Measurements from ENCODE around the gene PSMD5.

PSMD5 gene

GRCh38 chr9:120890320-120891244, 47.9 kb upstream of the PSMD5 start:
- Histone ChIP-seq H3K27ac (ENCODE audit: low read length) (peak overlapping the region; percentile 25; the same call in 1 of the 2 replicates), H3K79me2 (ENCODE audit: insufficient read depth, low read length) (no peaks in the 10 kb centered on the region), H3K4me2 (ENCODE audit: insufficient read depth, low read length) (no peak overlapping the region), H3K9me3 (ENCODE audit: insufficient read depth, low read length, severe bottlenecking) (no peaks in the 10 kb centered on the region), H4K20me1 (ENCODE audit: insufficient read depth, low read length) (no peaks in the 10 kb centered on the region), H3K4me3 (ENCODE audit: low read depth in 1 of 2, low read length in 2 of 2) (no peak overlapping the region), H3K27me3 (ENCODE audit: insufficient read depth, low read length, poor library complexity) (no peaks in the 10 kb centered on the region), H3K9ac (ENCODE audit: low read depth, low read length) (no peak overlapping the region), H3K36me3 (ENCODE audit: insufficient read depth, low read length) (no peaks in the 10 kb centered on the region), H3K4me1 (ENCODE audit: insufficient read depth, low read length) (peaks cover 39% of the 10 kb centered on the region), H2AFZ (ENCODE audit: low read depth, low read length) (no peak overlapping the region)
- DNase-seq (no peak), ATAC-seq (ENCODE audit: insufficient read depth, low read depth) (no peak)
- TF ChIP-seq EZH2 (IDR thresholded peaks at IDR 0.05; ENCODE audit: borderline replicate concordance, low read depth, low read length, severe bottlenecking) = no peak
- no peak for TF ChIP-seq CTCF (IDR thresholded peaks at IDR 0.05; ENCODE audit: borderline replicate concordance, extremely low read depth, low read length, poor library complexity, severe bottlenecking)

- Histone ChIP-seq H3K4me2 (ENCODE audit: insufficient read depth, low read length) (no peak overlapping the region), H3K36me3 (ENCODE audit: insufficient read depth, low read length) (no peaks in the 10 kb centered on the region), H3K4me3 (ENCODE audit: low read depth in 1 of 2, low read length in 2 of 2) (no peak overlapping the region), H3K79me2 (ENCODE audit: insufficient read depth, low read length) (no peaks in the 10 kb centered on the region), H2AFZ (ENCODE audit: low read depth, low read length) (no peak overlapping the region), H4K20me1 (ENCODE audit: insufficient read depth, low read length) (no peaks in the 10 kb centered on the region), H3K9me3 (ENCODE audit: insufficient read depth, low read length, severe bottlenecking) (no peaks in the 10 kb centered on the region), H3K27ac (ENCODE audit: low read length) (no peak overlapping the region; the same call in 1 of the 2 replicates), H3K4me1 (ENCODE audit: insufficient read depth, low read length) (peaks cover 39% of the 10 kb centered on the region), H3K9ac (ENCODE audit: low read depth, low read length) (no peak overlapping the region), H3K27me3 (ENCODE audit: insufficient read depth, low read length, poor library complexity) (no peaks in the 10 kb centered on the region)
- DNase-seq (no peak), ATAC-seq (ENCODE audit: insufficient read depth, low read depth) (no peak)
- TF ChIP-seq EZH2 (IDR thresholded peaks at IDR 0.05; ENCODE audit: borderline replicate concordance, low read depth, low read length, severe bottlenecking) = no peak
- no peak for TF ChIP-seq CTCF (IDR thresholded peaks at IDR 0.05; ENCODE audit: borderline replicate concordance, extremely low read depth, low read length, poor library complexity, severe bottlenecking)
Measured at GRCh38 chr9:120889606-120890271, 47.0 kb upstream of the PSMD5 start.

- ATAC-seq (ENCODE audit: insufficient read depth, low read depth) = no peak
- H3K4me3 ChIP-seq (ENCODE audit: low read depth in 1 of 2, low read length in 2 of 2) = no peak overlapping the region
- H3K27me3 ChIP-seq (ENCODE audit: insufficient read depth, low read length, poor library complexity) = no peaks in the 10 kb centered on the region
- H3K4me1 ChIP-seq (ENCODE audit: insufficient read depth, low read length) = peaks cover 37% of the 10 kb centered on the region
- no peaks in the 10 kb centered on the region for H3K9me3 ChIP-seq (ENCODE audit: insufficient read depth, low read length, severe bottlenecking)
- H3K79me2 ChIP-seq (ENCODE audit: insufficient read depth, low read length) = no peaks in the 10 kb centered on the region
- no peak for DNase-seq
- no peaks in the 10 kb centered on the region for H4K20me1 ChIP-seq (ENCODE audit: insufficient read depth, low read length)
- no peak overlapping the region for H3K9ac ChIP-seq (ENCODE audit: low read depth, low read length)
- H3K4me2 ChIP-seq (ENCODE audit: insufficient read depth, low read length) = no peak overlapping the region
- H3K36me3 ChIP-seq (ENCODE audit: insufficient read depth, low read length) = no peaks in the 10 kb centered on the region
- H2AFZ ChIP-seq (ENCODE audit: low read depth, low read length) = no peak overlapping the region
- H3K27ac ChIP-seq (ENCODE audit: low read length) = no peak overlapping the region; the same call in 1 of the 2 replicates
- TF ChIP-seq EZH2 (IDR thresholded peaks at IDR 0.05; ENCODE audit: borderline replicate concordance, low read depth, low read length, severe bottlenecking) (no peak), CTCF (IDR thresholded peaks at IDR 0.05; ENCODE audit: borderline replicate concordance, extremely low read depth, low read length, poor library complexity, severe bottlenecking) (no peak)
Measured at GRCh38 chr9:120888626-120889025, 45.9 kb upstream of the PSMD5 start.
